ENCODE data around the gene DR1.

DR1 gene

DNA sequence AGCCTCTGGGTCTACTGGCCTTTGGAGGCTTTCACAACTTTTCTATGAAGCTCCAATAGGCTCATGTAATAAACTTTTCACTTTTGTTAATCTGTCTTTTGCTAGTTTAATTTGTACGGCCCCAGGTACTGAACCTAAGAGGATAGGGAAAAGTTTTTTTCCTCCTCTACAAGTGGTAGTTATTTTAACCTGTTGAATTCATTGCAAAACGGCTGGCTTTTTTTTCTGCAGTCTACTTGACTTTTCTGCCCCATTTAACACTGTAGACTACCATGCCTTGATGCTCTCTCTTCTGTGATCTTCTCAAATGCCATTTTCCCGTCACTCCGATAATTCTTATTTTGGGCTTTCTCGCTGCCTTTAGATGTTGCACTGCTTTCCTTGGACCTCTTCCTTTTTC is 43.6 kb upstream of the DR1 start:
- Histone ChIP-seq H3K4me1 (ENCODE audit: insufficient read depth, low read length, severe bottlenecking) (no peaks in the 10 kb centered on the region), H3K9me2 (ENCODE audit: low read depth, low read length) (no peaks in the 10 kb centered on the region), H3K4me2 (ENCODE audit: low read length) (no peak overlapping the region), H3K27me3 (ENCODE audit: insufficient read depth, low read length) (no peaks in the 10 kb centered on the region), H4K20me1 (ENCODE audit: insufficient read depth, low read length) (no peaks in the 10 kb centered on the region), H3K36me3 (ENCODE audit: insufficient read depth, low read length) (no peaks in the 10 kb centered on the region), H3K4me3 (ENCODE audit: low read depth, low read length, poor library complexity, severe bottlenecking) (no peak overlapping the region), H3K9ac (ENCODE audit: low read length) (no peak overlapping the region), H3K9me3 (ENCODE audit: low read length) (no peaks in the 10 kb centered on the region), H2AFZ (ENCODE audit: low read length) (no peak overlapping the region), H3F3A (ENCODE audit: insufficient read depth, low read length) (no peaks in the 10 kb centered on the region), H3K79me2 (ENCODE audit: insufficient read depth, low read length) (no peaks in the 10 kb centered on the region), H3K27ac (ENCODE audit: low read depth, low read length, poor library complexity, severe bottlenecking) (no peak overlapping the region)
- TF ChIP-seq, protein P1, sequence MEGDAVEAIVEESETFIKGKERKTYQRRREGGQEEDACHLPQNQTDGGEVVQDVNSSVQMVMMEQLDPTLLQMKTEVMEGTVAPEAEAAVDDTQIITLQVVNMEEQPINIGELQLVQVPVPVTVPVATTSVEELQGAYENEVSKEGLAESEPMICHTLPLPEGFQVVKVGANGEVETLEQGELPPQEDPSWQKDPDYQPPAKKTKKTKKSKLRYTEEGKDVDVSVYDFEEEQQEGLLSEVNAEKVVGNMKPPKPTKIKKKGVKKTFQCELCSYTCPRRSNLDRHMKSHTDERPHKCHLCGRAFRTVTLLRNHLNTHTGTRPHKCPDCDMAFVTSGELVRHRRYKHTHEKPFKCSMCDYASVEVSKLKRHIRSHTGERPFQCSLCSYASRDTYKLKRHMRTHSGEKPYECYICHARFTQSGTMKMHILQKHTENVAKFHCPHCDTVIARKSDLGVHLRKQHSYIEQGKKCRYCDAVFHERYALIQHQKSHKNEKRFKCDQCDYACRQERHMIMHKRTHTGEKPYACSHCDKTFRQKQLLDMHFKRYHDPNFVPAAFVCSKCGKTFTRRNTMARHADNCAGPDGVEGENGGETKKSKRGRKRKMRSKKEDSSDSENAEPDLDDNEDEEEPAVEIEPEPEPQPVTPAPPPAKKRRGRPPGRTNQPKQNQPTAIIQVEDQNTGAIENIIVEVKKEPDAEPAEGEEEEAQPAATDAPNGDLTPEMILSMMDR (IDR thresholded peaks at IDR 0.05; ENCODE audit: low read length), result no peak
- TF ChIP-seq EZH2 (IDR thresholded peaks at IDR 0.05; ENCODE audit: borderline replicate concordance, low read length), result no peak

GRCh38 chr1:93304716-93305138 is 41.0 kb upstream of the DR1 start:
- Histone ChIP-seq H3K27ac (ENCODE audit: low read depth, low read length, poor library complexity, severe bottlenecking) (no peak overlapping the region), H3K4me1 (ENCODE audit: insufficient read depth, low read length, severe bottlenecking) (no peaks in the 10 kb centered on the region), H3K4me2 (ENCODE audit: low read length) (no peak overlapping the region), H3K9me3 (ENCODE audit: low read length) (no peaks in the 10 kb centered on the region), H3K36me3 (ENCODE audit: insufficient read depth, low read length) (no peaks in the 10 kb centered on the region; the same call in 1 of the 2 replicates), H2AFZ (ENCODE audit: low read length) (no peak overlapping the region), H3F3A (ENCODE audit: insufficient read depth, low read length) (no peaks in the 10 kb centered on the region), H3K27me3 (ENCODE audit: insufficient read depth, low read length) (no peaks in the 10 kb centered on the region), H3K4me3 (ENCODE audit: low read depth, low read length, poor library complexity, severe bottlenecking) (no peak overlapping the region), H3K9me2 (ENCODE audit: low read depth, low read length) (no peaks in the 10 kb centered on the region), H3K9ac (ENCODE audit: low read length) (no peak overlapping the region), H3K79me2 (ENCODE audit: insufficient read depth, low read length) (no peaks in the 10 kb centered on the region), H4K20me1 (ENCODE audit: insufficient read depth, low read length) (no peaks in the 10 kb centered on the region)
- TF ChIP-seq, protein P1 (IDR thresholded peaks at IDR 0.05; ENCODE audit: low read length), result peak; percentile 94
- TF ChIP-seq EZH2 (IDR thresholded peaks at IDR 0.05; ENCODE audit: borderline replicate concordance, low read length), result no peak

GRCh38 chr1:93306920-93307319 is 38.8 kb upstream of the DR1 start:
- Histone ChIP-seq H3K9me2 (ENCODE audit: low read depth, low read length) (no peaks in the 10 kb centered on the region), H3K4me3 (ENCODE audit: low read depth, low read length, poor library complexity, severe bottlenecking) (no peak overlapping the region)
- no peak for TF ChIP-seq EZH2 (IDR thresholded peaks at IDR 0.05; ENCODE audit: borderline replicate concordance, low read length)
- TF ChIP-seq, protein P1 (IDR thresholded peaks at IDR 0.05; ENCODE audit: low read length), result no peak

More at GRCh38 chr1:93306920-93307319, 38.8 kb upstream of the DR1 start:
- no peaks in the 10 kb centered on the region for H3K4me1 ChIP-seq (ENCODE audit: insufficient read depth, low read length, severe bottlenecking)
- no peaks in the 10 kb centered on the region for H3K9me3 ChIP-seq (ENCODE audit: low read length)
- no peak overlapping the region for H2AFZ ChIP-seq (ENCODE audit: low read length)
- peaks cover 11% of the 10 kb centered on the region for H3K36me3 ChIP-seq (ENCODE audit: insufficient read depth, low read length)
- H3K27me3 ChIP-seq (ENCODE audit: insufficient read depth, low read length), result no peaks in the 10 kb centered on the region
- H3K9ac ChIP-seq (ENCODE audit: low read length), result no peak overlapping the region
- no peaks in the 10 kb centered on the region for H3K79me2 ChIP-seq (ENCODE audit: insufficient read depth, low read length)
- H4K20me1 ChIP-seq (ENCODE audit: insufficient read depth, low read length), result no peaks in the 10 kb centered on the region
- H3K27ac ChIP-seq (ENCODE audit: low read depth, low read length, poor library complexity, severe bottlenecking), result no peak overlapping the region
- H3K4me2 ChIP-seq (ENCODE audit: low read length), result no peak overlapping the region
- H3F3A ChIP-seq (ENCODE audit: insufficient read depth, low read length), result no peaks in the 10 kb centered on the region
